Esophagus (tissue), 2 donors: ENCODE measurements around the gene RHOA. TPM values are rescaled to one million over a fixed set of nuclear protein-coding genes. Genes with fewer than 3 reads are reported as not detected.
"Not testable (repeated sequence)": the region's sequence is repeated elsewhere in the genome, so short reads cannot be mapped to it uniquely, and the experiment has no call there.

Source experiments
- H3K27ac ChIP-seq, 2 donors: one replicate each; pipeline ENCODE4 v1.5.1; 2013; ENCODE audit warnings: low read depth in 2 of 2, mild to moderate bottlenecking in 2 of 2, inconsistent platforms in 1 of 2, low read length in 1 of 2, moderate library complexity in 1 of 2
- H3K27me3 ChIP-seq, 2 donors: one replicate each; pipeline ENCODE4 v1.6.1; 2013; ENCODE audit warnings: low read length in 2 of 2, control low read depth in 1 of 2, mild to moderate bottlenecking in 1 of 2; ENCODE audit not compliant: insufficient read depth in 2 of 2, control insufficient read depth in 1 of 2
- H3K36me3 ChIP-seq, 2 donors: one replicate each; pipeline ENCODE4 v1.6.1; 2013; ENCODE audit warnings: low read length in 1 of 2; ENCODE audit not compliant: control insufficient read depth in 2 of 2, insufficient read depth in 2 of 2
- H3K4me1 ChIP-seq, 2 donors: one replicate each; pipeline ENCODE4 v1.6.1; 2013; ENCODE audit warnings: low read length in 1 of 2; ENCODE audit not compliant: control insufficient read depth in 2 of 2, insufficient read depth in 2 of 2
- H3K4me3 ChIP-seq, 2 donors: one replicate each; pipeline ENCODE4 v1.5.1; 2013; ENCODE audit warnings: low read length in 2 of 2, mild to moderate bottlenecking in 2 of 2, low read depth in 1 of 2, moderate library complexity in 1 of 2
- H3K9me3 ChIP-seq, 2 donors: one replicate each; pipeline ENCODE4 v1.6.1; 2013; ENCODE audit warnings: mild to moderate bottlenecking in 2 of 2, low read depth in 1 of 2, low read length in 1 of 2, moderate library complexity in 1 of 2; ENCODE audit not compliant: control insufficient read depth in 2 of 2, insufficient read depth in 1 of 2
- WGBS, 2 donors: extraction: QIAGEN DNeasy Blood & Tissue Kit; methylation state at CpG; one replicate each; pipeline ENCODE4 v1.1.7; 2013; 5-methylcytosine and 5-hydroxymethylcytosine counted together
- polyA plus RNA-seq, 2 donors: library from polyadenylated mRNA; stranded (reverse); fragments of 200-250 nt; gene quantifications; one replicate each; pipeline ENCODE4 v1.2.3, GENCODE V29; 2013
- donor health status: healthy with polysubstance abuse.
- donor health status: Bipolar disorder and iron deficiency.

The RHOA gene
- polyA plus RNA-seq, 2 donors: 162 to 244 TPM

DNA sequence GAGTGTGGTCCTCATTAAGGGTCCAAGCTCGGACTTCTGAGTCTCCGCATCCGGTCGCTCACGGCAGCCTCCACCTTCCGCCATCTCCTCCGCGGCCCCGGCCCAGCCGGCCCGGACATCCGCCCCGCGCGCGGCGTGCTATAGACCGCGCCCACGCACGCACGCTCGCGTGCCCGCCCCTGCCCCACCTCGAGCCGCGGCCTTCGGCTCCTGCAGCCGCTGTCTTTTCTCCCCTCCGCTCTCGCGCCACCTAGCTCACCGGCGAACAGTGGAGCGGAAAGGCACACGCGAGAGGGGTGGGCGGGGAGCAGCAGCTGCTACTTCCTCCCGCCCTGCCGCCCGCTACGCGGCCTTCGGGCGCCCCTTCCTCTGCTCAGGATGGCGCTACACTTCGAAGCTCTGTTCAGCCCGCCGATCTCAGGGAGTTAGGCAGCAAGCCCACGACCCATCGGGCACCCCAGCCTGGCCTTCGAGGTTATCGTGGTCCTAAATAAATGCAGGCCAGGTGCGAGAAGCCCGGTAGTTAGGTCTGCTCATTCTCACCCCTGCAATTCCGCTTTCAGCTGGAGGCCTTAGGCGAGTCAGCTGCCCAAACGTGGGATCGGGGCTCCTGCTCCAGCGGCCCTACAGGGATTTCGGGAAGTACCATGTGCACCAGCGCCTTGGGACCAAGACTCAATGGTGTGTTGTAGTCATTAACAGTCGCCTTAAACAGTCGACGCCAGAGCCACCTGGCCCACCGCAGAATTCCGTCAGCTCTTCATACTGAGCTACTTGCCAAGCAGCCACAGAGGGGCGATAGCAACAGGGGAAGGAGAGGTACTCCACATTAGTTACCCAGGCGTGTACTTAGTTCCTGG is 71.6 kb downstream of the RHOA start, which contains the start of gene USP4:
USP4 (minus strand) TSS at position 113 of the 860 bp plus-strand sequence; CDS start at position 84, 29 bp downstream.
- Histone ChIP-seq H3K4me3 (peak within 1 kb of the TSS; percentile 90 to 91), H3K36me3 (no peaks in the 10 kb centered on the region), H3K27ac (peak within 1 kb of the TSS; percentile 95 to 99), H3K27me3 (no peaks in the 10 kb centered on the region), H3K4me1 (peaks cover 0 to 7% of the 10 kb centered on the region in 2 donors), H3K9me3 (no peaks in the 10 kb centered on the region)
- WGBS, 2 donors: 1 to 2% methylated on average over 65 to 70 of the region's 70 CpGs

DNA sequence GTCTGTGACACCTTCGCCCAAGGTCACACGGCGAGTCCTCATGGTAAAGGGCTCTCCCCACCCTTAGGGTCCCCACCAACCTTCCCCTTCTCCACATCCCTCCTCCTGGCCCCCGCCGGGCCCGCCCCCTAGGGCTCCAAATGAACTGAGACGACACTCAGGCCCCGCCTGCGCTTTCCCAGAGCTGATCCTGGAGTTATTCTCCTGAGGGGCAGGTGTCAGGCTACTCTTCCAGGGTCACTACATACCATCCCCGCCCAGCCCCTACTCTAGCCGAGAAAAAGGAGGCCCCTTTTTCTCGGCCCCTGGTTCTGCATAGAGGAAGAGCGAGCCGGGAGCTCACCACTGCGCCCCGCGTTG is 72.2 kb downstream of the RHOA start:
- Histone ChIP-seq H3K4me3 (peak overlapping the region; percentile 90 to 91), H3K27me3 (no peaks in the 10 kb centered on the region), H3K27ac (peak overlapping the region; percentile 95), H3K4me1 (peaks cover 0 to 7% of the 10 kb centered on the region in 2 donors), H3K36me3 (peaks cover 2 to 3% of the 10 kb centered on the region in 2 donors), H3K9me3 (no peaks in the 10 kb centered on the region)
- WGBS, 2 donors: 1 to 2% methylated on average over 17 of the region's 17 CpGs

DNA sequence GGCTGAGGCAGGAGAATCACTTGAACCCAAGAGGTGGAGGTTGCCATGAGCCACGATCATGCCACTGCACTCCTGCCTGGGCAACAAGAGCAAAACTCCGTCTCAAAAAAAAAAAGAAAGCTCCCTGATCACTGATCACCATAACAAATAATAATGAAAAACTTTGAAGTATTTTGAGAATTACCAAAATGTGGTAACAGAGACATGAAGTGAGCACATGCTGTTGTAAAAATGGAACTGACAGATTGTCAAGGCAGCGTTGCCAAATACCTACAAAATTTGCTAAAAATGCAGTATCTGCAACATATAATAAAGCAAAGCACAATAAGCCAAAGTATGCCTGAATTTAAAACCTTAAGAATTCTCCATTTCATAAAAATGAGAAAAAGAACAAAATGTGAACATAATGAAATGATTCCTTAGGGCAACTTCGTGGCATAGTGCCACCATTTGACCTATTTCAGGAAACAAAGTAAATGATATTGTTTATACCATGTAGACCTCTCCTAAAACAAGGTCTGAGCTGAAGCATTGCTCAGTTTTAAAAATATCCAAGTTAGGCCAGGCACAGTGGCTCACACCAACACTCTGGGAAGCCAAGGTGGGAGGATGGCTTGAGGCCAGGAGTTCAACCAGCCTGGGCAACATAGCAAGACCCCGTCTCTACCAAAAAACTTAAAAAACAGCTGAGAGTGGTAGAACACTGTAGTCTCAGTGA is 77.7 kb downstream of the RHOA start:
- WGBS, 2 donors: 89 to 94% methylated on average over 5 of the region's 5 CpGs
- H3K36me3 ChIP-seq: peaks cover 2 to 11% of the 10 kb centered on the region in 2 donors
- no peak overlapping the region for H3K27ac ChIP-seq
- no peaks in the 10 kb centered on the region for H3K4me1 ChIP-seq
- no peaks in the 10 kb centered on the region for H3K9me3 ChIP-seq
- no peaks in the 10 kb centered on the region for H3K27me3 ChIP-seq
- no peak overlapping the region for H3K4me3 ChIP-seq

DNA sequence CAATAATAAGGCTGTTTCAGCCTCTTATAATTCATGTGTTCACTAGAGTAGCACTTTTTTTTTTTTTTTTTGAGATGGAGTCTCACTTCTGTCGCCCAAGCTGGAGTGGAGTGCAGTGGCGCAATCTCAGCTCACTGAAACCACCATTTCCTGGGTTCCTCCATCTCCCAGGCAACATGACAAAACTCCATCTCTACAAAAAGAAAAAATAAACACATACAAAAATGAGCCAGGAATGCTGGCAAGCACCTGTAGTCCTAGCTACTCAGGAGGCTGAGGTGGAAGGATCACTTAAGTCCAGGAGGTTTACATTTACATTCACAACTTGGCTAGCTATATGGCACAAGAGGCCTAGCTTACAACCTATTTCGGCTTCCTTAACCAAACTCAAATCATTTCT is 78.7 kb downstream of the RHOA start:
- no peaks in the 10 kb centered on the region for H3K9me3 ChIP-seq
- no peaks in the 10 kb centered on the region for H3K4me1 ChIP-seq
- H3K27ac ChIP-seq: no peak overlapping the region
- 82 to 85% methylated on average over 3 of the region's 3 CpGs for WGBS, 2 donors
- H3K4me3 ChIP-seq: no peak overlapping the region
- no peaks in the 10 kb centered on the region for H3K27me3 ChIP-seq
- H3K36me3 ChIP-seq: peaks cover 2 to 11% of the 10 kb centered on the region in 2 donors

DNA sequence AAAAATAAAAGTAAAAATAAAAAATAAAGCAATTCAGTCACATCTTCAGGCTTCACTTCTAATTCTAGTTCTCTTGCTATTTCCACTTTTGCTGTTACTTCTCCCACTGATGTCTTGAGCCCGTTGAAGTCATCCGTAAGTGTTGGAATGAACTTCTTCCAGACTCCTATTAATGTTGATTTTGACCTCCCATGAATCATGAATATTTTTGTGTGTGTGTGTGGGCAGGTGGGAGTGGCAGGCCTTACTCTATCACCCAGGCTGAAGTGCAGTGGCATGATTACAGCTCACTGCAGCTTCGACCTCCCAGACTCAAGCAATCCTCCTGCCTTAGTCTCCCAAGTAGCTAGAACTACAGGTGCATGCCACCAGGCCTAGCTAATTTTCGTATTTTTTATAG is 82.6 kb downstream of the RHOA start:
- WGBS, 2 donors: 89 to 93% methylated on average over 4 of the region's 4 CpGs

DNA sequence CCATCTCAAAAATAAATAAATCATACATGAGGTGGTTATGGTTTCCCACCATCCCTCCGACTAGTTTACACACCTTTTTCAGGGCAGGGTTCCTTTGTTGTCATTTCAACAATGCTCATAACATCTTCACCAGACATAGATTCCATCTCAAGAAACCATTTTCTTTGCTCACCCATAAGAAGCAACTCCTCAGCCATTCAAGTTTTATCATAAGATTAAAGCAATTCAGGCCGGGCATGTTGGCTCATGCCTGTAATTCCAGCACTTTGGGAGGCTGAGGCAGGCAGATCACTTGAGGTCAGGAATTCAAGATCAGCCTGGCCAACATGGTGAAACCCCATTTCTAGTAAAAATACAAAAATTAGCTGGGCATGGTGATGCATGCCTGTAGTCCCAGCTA is 83.4 kb downstream of the RHOA start:
- not testable (repeated sequence) for H3K4me1 ChIP-seq, H3K27ac ChIP-seq, H3K27me3 ChIP-seq, H3K9me3 ChIP-seq, H3K4me3 ChIP-seq
- WGBS, 2 donors: 74 to 75% methylated on average over 2 of the region's 2 CpGs
- H3K36me3 ChIP-seq: peaks cover 7 to 26% of the 10 kb centered on the region in 2 donors

More for the DNA sequence above, 82.6 kb downstream of the RHOA start:
- Histone ChIP-seq H3K4me3 (no peak overlapping the region), H3K27me3 (no peaks in the 10 kb centered on the region), H3K27ac (no peak overlapping the region), H3K36me3 (peaks cover 3 to 28% of the 10 kb centered on the region in 2 donors), H3K4me1 (no peaks in the 10 kb centered on the region), H3K9me3 (no peaks in the 10 kb centered on the region)

DNA sequence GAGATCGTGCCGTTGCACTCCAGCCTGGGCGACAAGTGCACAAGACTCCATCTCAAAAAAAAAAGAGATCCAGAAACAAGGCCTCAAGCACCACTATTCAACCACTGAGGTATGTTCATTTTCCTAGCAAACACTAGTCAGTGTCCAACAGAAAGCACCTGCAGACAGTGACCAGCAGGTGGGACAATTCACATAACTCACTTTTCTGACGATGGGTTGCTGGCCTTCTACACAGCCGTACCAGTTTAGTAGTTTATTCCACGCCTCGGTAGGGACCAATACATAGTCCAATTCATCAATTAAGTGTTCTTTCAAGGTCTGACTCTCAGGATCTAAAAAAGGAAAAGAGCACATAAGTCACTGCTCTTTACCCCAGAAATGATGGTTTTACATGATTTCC is 84.3 kb downstream of the RHOA start:
- peaks cover 9 to 26% of the 10 kb centered on the region in 2 donors for H3K36me3 ChIP-seq

DNA sequence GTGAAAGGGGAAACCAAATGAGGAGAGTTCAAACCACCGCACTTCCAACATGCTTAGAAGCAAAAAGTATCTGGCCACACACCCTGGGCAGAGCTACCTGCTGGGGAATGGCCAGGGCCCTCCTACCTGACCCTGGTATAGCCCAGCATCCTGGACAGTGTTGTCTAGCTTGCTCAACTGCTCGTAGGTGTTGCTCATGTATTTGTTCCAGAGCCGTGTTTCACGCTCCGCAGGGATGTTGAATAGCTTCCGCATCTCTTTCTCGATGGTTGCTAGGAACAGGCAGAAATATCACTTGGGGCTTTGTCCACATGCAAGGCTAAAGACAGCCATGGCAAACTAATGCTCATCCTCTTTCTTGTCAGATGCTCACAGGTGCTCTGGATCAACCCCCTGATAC is 87.0 kb downstream of the RHOA start:
- Histone ChIP-seq H3K27ac (no peak overlapping the region), H3K4me3 (no peak overlapping the region), H3K36me3 (peaks cover 9 to 30% of the 10 kb centered on the region in 2 donors), H3K9me3 (no peaks in the 10 kb centered on the region), H3K4me1 (no peaks in the 10 kb centered on the region), H3K27me3 (no peaks in the 10 kb centered on the region)
- 92 to 96% methylated on average over 7 of the region's 7 CpGs for WGBS, 2 donors

More for the DNA sequence above, 84.3 kb downstream of the RHOA start:
- H3K4me1 ChIP-seq: no peaks in the 10 kb centered on the region
- no peaks in the 10 kb centered on the region for H3K27me3 ChIP-seq
- no peak overlapping the region for H3K4me3 ChIP-seq
- 84 to 86% methylated on average over 7 of the region's 7 CpGs for WGBS, 2 donors
- H3K9me3 ChIP-seq: no peaks in the 10 kb centered on the region
- no peak overlapping the region for H3K27ac ChIP-seq

DNA sequence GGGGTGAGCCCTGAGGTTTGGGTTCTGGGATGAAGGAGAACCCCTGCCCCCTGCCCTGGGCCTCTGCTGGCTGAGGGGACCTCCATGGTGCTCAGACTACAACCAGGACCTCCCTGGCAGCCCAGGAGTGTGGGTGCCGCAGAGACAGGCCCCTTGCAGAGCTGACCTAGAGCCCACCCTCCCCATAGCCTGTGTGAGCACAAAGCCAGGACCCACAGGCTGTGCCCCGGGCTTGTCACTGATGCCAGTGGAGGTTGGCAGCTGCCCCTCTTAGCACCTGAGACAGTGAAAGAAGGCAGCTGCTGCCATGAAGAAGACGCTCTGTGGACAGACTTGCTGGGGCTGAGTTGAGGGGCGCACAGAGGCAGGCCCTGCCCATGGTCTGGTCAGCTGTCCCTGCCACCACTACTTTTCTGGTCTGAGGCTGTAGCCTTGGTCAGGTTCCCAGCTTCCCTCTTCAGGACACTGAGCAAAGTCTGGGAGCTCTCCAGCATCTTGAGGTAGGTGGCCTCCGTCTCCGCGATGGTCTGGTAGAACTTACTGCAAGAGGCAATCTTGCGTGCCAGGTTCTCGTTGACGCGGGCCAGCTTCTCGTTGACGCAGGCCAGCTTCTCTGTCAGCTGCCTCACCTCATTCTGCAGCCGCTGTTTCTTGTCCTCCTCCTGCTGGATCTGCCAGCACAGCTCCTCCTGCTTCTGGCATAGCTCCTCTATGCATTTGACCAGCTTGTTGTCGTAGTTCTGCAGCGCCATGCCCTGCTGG is 94.9 kb downstream of the RHOA start:
- peaks cover 0 to 3% of the 10 kb centered on the region in 2 donors for H3K4me1 ChIP-seq
- WGBS, 2 donors: 92 to 94% methylated on average over 16 of the region's 16 CpGs
- peaks cover 7 to 24% of the 10 kb centered on the region in 2 donors for H3K36me3 ChIP-seq
- no peaks in the 10 kb centered on the region for H3K9me3 ChIP-seq
- no peak overlapping the region for H3K27ac ChIP-seq
- no peak overlapping the region for H3K4me3 ChIP-seq
- H3K27me3 ChIP-seq: no peaks in the 10 kb centered on the region
